ENCODE results near the gene SIGLEC15.

DNA sequence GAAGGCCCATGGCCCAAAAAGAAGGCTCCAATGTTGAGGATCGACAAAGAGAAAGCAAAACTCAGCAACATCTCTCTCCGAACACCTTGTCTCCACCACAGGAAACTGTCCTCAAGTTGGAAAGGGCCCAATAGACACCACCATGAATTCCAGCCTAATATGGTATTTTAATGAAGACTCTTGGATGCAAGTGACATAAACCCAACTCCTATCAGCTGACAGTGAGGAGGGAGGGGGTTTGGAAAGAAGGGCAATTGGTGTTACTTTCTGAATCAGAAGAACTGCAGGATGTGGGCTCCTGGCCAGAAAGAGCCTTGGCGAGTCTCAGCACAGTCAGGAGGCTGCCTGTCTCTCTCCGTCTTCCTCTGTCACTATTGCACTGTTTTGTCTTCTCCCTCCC is 40.3 kb upstream of the SIGLEC15 start:
- TF ChIP-seq, protein P1, sequence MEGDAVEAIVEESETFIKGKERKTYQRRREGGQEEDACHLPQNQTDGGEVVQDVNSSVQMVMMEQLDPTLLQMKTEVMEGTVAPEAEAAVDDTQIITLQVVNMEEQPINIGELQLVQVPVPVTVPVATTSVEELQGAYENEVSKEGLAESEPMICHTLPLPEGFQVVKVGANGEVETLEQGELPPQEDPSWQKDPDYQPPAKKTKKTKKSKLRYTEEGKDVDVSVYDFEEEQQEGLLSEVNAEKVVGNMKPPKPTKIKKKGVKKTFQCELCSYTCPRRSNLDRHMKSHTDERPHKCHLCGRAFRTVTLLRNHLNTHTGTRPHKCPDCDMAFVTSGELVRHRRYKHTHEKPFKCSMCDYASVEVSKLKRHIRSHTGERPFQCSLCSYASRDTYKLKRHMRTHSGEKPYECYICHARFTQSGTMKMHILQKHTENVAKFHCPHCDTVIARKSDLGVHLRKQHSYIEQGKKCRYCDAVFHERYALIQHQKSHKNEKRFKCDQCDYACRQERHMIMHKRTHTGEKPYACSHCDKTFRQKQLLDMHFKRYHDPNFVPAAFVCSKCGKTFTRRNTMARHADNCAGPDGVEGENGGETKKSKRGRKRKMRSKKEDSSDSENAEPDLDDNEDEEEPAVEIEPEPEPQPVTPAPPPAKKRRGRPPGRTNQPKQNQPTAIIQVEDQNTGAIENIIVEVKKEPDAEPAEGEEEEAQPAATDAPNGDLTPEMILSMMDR (IDR thresholded peaks at IDR 0.05) = no peak
- TF ChIP-seq EZH2 (IDR thresholded peaks at IDR 0.05; ENCODE audit: borderline replicate concordance, insufficient read depth, low read depth, low read length, poor library complexity, severe bottlenecking) = no peak
